ENCODE data around the gene KBTBD4.
A peak's percentile ranks its signal among the peaks of the same experiment; 100 is the strongest.

KBTBD4 gene

GRCh38 chr11:47607380-47607779 is 28.6 kb upstream of the KBTBD4 start:
- no peaks in the 10 kb centered on the region for H3K27me3 ChIP-seq
- TF ChIP-seq Cebpa-rat (IDR thresholded peaks at IDR 0.05), result no peak
- H3K36me3 ChIP-seq, result peaks cover 13% of the 10 kb centered on the region; the same call in 1 of the 2 replicates

DNA sequence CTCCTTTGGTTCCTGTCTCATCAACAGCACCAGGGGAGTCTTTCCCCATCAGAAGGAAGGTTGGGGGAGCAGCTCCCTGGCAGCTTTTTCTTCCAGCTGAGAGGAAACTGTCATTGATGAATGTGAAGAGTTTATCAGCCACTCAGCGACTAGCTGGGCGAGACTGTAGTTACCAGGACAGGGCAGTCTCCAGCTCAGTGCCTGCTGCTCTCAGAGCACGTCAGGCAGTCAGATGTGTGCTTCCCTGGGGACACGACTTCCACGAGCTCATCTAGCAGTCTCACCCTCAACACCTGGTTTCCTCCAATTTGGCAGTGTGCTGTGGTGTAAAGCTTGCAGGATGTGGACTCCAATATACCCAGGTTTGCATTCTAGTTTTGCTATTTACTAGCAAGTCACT is 28.0 kb upstream of the KBTBD4 start:
- TF ChIP-seq Cebpa-rat (IDR thresholded peaks at IDR 0.05), result no peak
- H4K20me1 ChIP-seq, result no peaks in the 10 kb centered on the region
- H3K27me3 ChIP-seq, result no peaks in the 10 kb centered on the region
- H3K4me1 ChIP-seq, result peaks cover 31% of the 10 kb centered on the region
- H3K9ac ChIP-seq, result peak overlapping the region; percentile 30; the same call in 1 of the 2 replicates
- no peaks in the 10 kb centered on the region for H3K9me3 ChIP-seq
- H3K4me2 ChIP-seq, result peak overlapping the region; percentile 48
- H3K36me3 ChIP-seq, result peaks cover 13% of the 10 kb centered on the region; the same call in 1 of the 2 replicates
- no peak overlapping the region for H3K4me3 ChIP-seq
- 0 out of 2 replicates have a peak overlapping the region, but pooled peaks have one; percentile 10 for H3K27ac ChIP-seq

More at GRCh38 chr11:47607380-47607779, 28.6 kb upstream of the KBTBD4 start:
- peaks cover 38% of the 10 kb centered on the region for H3K4me1 ChIP-seq
- H3K9me3 ChIP-seq, result no peaks in the 10 kb centered on the region
- no peaks in the 10 kb centered on the region for H4K20me1 ChIP-seq
- no peak overlapping the region for H3K4me3 ChIP-seq
- H3K9ac ChIP-seq, result no peak overlapping the region
- 0 out of 2 replicates have a peak overlapping the region, but pooled peaks have one; percentile 48 for H3K4me2 ChIP-seq
- H3K27ac ChIP-seq, result no peak overlapping the region

- H3K4me2 ChIP-seq, result peak overlapping the region; percentile 48; the same call in 1 of the 2 replicates
- H3K36me3 ChIP-seq, result peaks cover 12% of the 10 kb centered on the region; the same call in 1 of the 2 replicates
Observed at GRCh38 chr11:47605921-47606320, 27.2 kb upstream of the KBTBD4 start.

DNA sequence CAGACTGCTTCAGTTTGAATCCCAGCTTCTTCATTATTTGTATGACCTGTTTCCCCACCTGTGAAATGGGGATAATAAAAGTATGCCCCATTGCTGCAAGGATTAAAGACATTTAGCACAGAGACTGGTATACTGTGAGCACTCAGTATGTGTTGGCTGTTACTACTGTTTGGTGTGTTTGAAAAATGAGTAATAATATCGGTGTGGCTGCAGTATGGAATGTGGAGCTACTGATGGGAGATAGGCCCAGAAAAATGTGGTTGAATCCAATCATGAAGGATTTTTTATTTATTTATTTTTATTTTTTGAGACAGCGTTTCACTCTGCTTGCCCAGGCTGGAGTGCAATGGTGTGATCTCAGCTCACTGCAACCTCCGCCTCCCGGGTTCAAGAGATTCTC is 24.5 kb upstream of the KBTBD4 start:
- Histone ChIP-seq H3K4me2 (no peak overlapping the region), H4K20me1 (no peaks in the 10 kb centered on the region), H3K4me1 (peaks cover 16% of the 10 kb centered on the region), H3K36me3 (no peaks in the 10 kb centered on the region; the same call in 1 of the 2 replicates), H3K9me3 (no peaks in the 10 kb centered on the region), H3K27me3 (no peaks in the 10 kb centered on the region), H3K27ac (no peak overlapping the region), H3K4me3 (no peak overlapping the region), H3K9ac (no peak overlapping the region)
- no peak for TF ChIP-seq Cebpa-rat (IDR thresholded peaks at IDR 0.05)

More at GRCh38 chr11:47605921-47606320, 27.2 kb upstream of the KBTBD4 start:
- TF ChIP-seq Cebpa-rat (IDR thresholded peaks at IDR 0.05), result no peak
- Histone ChIP-seq H3K4me1 (peaks cover 23% of the 10 kb centered on the region), H3K27me3 (no peaks in the 10 kb centered on the region), H4K20me1 (no peaks in the 10 kb centered on the region), H3K9me3 (no peaks in the 10 kb centered on the region), H3K4me3 (no peak overlapping the region), H3K9ac (no peak overlapping the region), H3K27ac (no peak overlapping the region)

DNA sequence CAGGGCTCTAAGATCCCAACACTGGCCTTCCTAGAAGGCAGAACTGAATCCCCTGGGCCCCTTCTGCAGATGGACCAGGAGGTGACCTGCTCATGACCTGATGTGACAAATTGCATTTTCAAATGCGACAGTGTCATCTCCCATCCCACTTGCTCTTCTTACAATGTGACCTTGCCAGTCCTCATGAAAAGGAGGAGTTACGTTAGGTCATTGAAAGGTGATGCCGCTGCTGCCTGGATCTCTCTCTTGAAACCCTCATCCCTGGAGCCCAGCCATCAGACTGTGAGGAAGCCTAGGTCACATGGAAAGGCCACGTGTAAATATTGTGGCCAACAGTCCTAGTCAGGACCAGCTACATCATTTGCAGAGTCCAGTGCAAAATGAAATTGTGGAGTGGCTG is 21.1 kb upstream of the KBTBD4 start:
- no peaks in the 10 kb centered on the region for H3K36me3 ChIP-seq
- no peak overlapping the region for H3K4me3 ChIP-seq
- H3K4me2 ChIP-seq, result no peak overlapping the region
- TF ChIP-seq Cebpa-rat (IDR thresholded peaks at IDR 0.05), result no peak
- 0 out of 2 replicates have a peak, but pooled peaks cover 4% of the 10 kb centered on the region for H4K20me1 ChIP-seq
- no peak overlapping the region for H3K9ac ChIP-seq
- peaks cover 13% of the 10 kb centered on the region for H3K27me3 ChIP-seq
- no peaks in the 10 kb centered on the region for H3K9me3 ChIP-seq
- H3K4me1 ChIP-seq, result no peaks in the 10 kb centered on the region
- H3K27ac ChIP-seq, result no peak overlapping the region

GRCh38 chr11:47595967-47596366 is 17.2 kb upstream of the KBTBD4 start:
- Histone ChIP-seq H3K4me2 (no peak overlapping the region), H3K9ac (no peak overlapping the region), H3K9me3 (no peaks in the 10 kb centered on the region), H3K4me3 (no peak overlapping the region), H3K4me1 (peaks cover 32% of the 10 kb centered on the region), H3K27me3 (peaks cover 46% of the 10 kb centered on the region), H3K36me3 (no peaks in the 10 kb centered on the region), H4K20me1 (0 out of 2 replicates have a peak, but pooled peaks cover 4% of the 10 kb centered on the region), H3K27ac (no peak overlapping the region)
- TF ChIP-seq Cebpa-rat (IDR thresholded peaks at IDR 0.05), result no peak

DNA sequence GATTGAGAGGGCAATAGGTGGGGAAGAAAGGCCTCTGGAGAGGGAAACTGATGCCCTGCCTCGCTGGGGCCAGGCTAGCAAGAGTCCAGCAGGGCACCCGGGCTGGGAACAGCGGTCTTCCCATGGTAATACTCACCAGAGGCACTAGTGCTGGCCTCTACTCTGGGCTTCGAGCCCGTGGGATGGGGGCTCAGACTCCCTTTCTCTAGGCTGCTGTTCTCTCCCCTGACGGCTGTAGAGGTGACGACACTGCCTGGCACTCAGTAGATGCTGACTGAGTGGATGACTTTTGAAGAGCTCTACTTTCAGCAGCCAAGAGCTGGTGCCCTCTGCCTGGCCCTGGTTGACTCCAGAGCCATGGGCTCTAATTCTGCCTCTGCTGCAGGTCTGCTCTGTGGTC is 16.3 kb upstream of the KBTBD4 start:
- no peak overlapping the region for H3K9ac ChIP-seq
- H3K36me3 ChIP-seq, result 0 out of 2 replicates have a peak, but pooled peaks cover 6% of the 10 kb centered on the region
- no peak overlapping the region for H3K4me2 ChIP-seq
- no peak for TF ChIP-seq Cebpa-rat (IDR thresholded peaks at IDR 0.05)
- peaks cover 41% of the 10 kb centered on the region for H3K4me1 ChIP-seq
- peaks cover 46% of the 10 kb centered on the region for H3K27me3 ChIP-seq
- no peak overlapping the region for H3K27ac ChIP-seq
- no peak overlapping the region for H3K4me3 ChIP-seq
- H4K20me1 ChIP-seq, result 0 out of 2 replicates have a peak, but pooled peaks cover 4% of the 10 kb centered on the region
- H3K9me3 ChIP-seq, result no peaks in the 10 kb centered on the region

GRCh38 chr11:47593934-47594855 is 15.4 kb upstream of the KBTBD4 start, which contains the start of gene C1QTNF4:
TSS of gene C1QTNF4 (minus strand) at chr11:47594411. CDS start at chr11:47590810, 3,601 bp downstream.
- Histone ChIP-seq H3K27ac (no peak within 1 kb of the TSS), H3K27me3 (peaks cover 46% of the 10 kb centered on the region), H3K36me3 (peaks cover 14% of the 10 kb centered on the region; the same call in 1 of the 2 replicates), H3K9me3 (no peaks in the 10 kb centered on the region), H3K4me1 (peaks cover 41% of the 10 kb centered on the region), H4K20me1 (0 out of 2 replicates have a peak, but pooled peaks cover 4% of the 10 kb centered on the region), H3K4me3 (peak within 1 kb of the TSS; percentile 22), H3K9ac (0 out of 2 replicates have a peak within 1 kb of the TSS, but pooled peaks have one; percentile 4), H3K4me2 (peak within 1 kb of the TSS; percentile 82)
- TF ChIP-seq Cebpa-rat (IDR thresholded peaks at IDR 0.05), result no peak

GRCh38 chr11:47593492-47593933 is 14.7 kb upstream of the KBTBD4 start:
- peak overlapping the region; percentile 22 for H3K4me3 ChIP-seq
- no peak overlapping the region for H3K27ac ChIP-seq
- peaks cover 46% of the 10 kb centered on the region for H3K27me3 ChIP-seq
- H4K20me1 ChIP-seq, result 0 out of 2 replicates have a peak, but pooled peaks cover 4% of the 10 kb centered on the region
- peaks cover 44% of the 10 kb centered on the region for H3K4me1 ChIP-seq
- peak overlapping the region; percentile 82 for H3K4me2 ChIP-seq
- 0 out of 2 replicates have a peak overlapping the region, but pooled peaks have one; percentile 4 for H3K9ac ChIP-seq
- no peak for TF ChIP-seq Cebpa-rat (IDR thresholded peaks at IDR 0.05)
- peaks cover 15% of the 10 kb centered on the region; the same call in 1 of the 2 replicates for H3K36me3 ChIP-seq
- no peaks in the 10 kb centered on the region for H3K9me3 ChIP-seq
